Measurements from ENCODE around the gene PLA2G6. TPM values are rescaled to one million over a fixed set of nuclear protein-coding genes. Genes with fewer than 3 reads are reported as not detected.

The PLA2G6 gene
- total and polyA plus RNA-seq, 2 of the 13 experiments (the other 11 are each of a cell fraction or from before 2014, with no cell fraction given): 4.8 to 11.5 TPM

GRCh38 chr22:38228873-38229740, 47.5 kb upstream of the PLA2G6 start (continued):
- TF ChIP-seq BRD4 (CRISPR knock-in tag; IDR thresholded peaks at IDR 0.05) (no peak), FOXP1 (IDR thresholded peaks at IDR 0.05) (no peak), FOXP1 (CRISPR knock-in tag; IDR thresholded peaks at IDR 0.05) (peak; percentile 49; the same call in 1 of the 2 replicates), HOMEZ (CRISPR knock-in tag; IDR thresholded peaks at IDR 0.05; ENCODE audit: low read depth) (no peak), RARA (CRISPR knock-in tag; IDR thresholded peaks at IDR 0.05) (no peak)

DNA sequence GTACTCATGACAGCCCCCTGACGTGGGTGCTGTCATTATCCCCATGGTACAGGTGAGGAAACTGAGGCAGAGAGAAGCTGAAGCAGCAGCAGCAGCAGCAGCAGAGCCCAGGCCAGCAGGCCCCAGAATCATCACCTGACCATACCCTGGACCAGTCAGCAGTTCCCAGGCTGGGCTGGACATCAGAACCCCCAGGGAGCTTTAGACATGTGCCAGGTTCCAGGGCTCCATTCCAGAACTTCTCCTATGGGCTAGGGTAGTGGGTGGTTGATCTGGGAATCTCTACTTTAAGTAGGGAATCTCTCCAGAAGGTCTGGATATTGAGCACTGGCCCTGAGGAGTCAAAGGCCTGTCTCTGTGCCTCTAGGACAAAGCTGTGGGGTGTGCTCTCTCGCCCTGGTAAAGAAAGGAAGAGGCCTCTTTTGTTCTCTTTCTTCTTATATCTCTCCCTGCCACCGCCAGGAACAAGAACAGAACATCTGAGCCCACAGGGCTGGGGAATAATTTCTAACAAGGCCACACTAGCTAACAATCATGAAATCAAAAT, 46.8 kb upstream of the PLA2G6 start:
- in situ Hi-C loops (cut with HindIII; ENCODE audit: extremely low pct_ligation_motif_present, low pct_unique_long_range_greater_than_20kb) (no loop called here), intact Hi-C loops (cut with micrococcal nuclease; ENCODE audit: unreplicated experiment) (no loop called here)
- H3K36me3 ChIP-seq (replicated peaks in 1 of 2; ENCODE audit: control insufficient read depth in 1 of 2, insufficient read depth in 2 of 2, low read length in 2 of 2): peaks cover 11 to 35% of the 10 kb centered on the region in 2 experiments; a peak in 4 of 5 replicates
- H3K4me2 ChIP-seq (ENCODE audit: low read depth, low read length): no peak overlapping the region
- no peaks in the 10 kb centered on the region for H3K9me3 ChIP-seq (ENCODE audit: low read length)
- no peaks in the 10 kb centered on the region for H3K27me3 ChIP-seq (ENCODE audit: control insufficient read depth in 1 of 2, insufficient read depth in 2 of 2, low read length in 2 of 2)
- no peaks in the 10 kb centered on the region for H4K20me1 ChIP-seq (ENCODE audit: insufficient read depth, low read length)
- ATAC-seq (no peak), FAIRE-seq (no peak), DNase-seq (ENCODE audit: low spot score) (no peak)
- 86% methylated on average over 2 of the region's 3 CpGs for WGBS (ENCODE audit: low lambda C conversion rate)
- no peaks in the 10 kb centered on the region for H3K79me2 ChIP-seq (ENCODE audit: insufficient read depth, low read length)
- no peak overlapping the region for H2AFZ ChIP-seq (ENCODE audit: low read length)
- CTCF ChIA-PET (ENCODE audit: low intra/inter-chr PET ratio, low total read pairs): no interaction called here
- POLR2A ChIA-PET: interaction anchor here (1.1 to 2.0 kb wide), 3 partner anchors 10 to 117 kb away, joined by 3 to 11 read pairs (median 5); partner anchors contain the start of genes BAIAP2L2 and MAFF
- H3K27ac ChIP-seq (ENCODE audit: extremely low read length, insufficient read depth, low read length): no peak overlapping the region
- H3K9ac ChIP-seq (ENCODE audit: insufficient read depth, low read depth, low read length): no peak overlapping the region
- H3K4me3 ChIP-seq (replicated peaks in 1 of 3; ENCODE audit: insufficient read depth in 1 of 3, low read depth in 2 of 3, low read length in 3 of 3): no peak overlapping the region
- no TSS peak for BruUV-seq (replicated peaks)
- peaks cover 26% of the 10 kb centered on the region for H3K4me1 ChIP-seq (ENCODE audit: insufficient read depth, low read length)
- TF ChIP-seq ZBTB8A (CRISPR knock-in tag; IDR thresholded peaks at IDR 0.05; ENCODE audit: borderline replicate concordance, low read depth): no peak
- TF ChIP-seq, protein P1, sequence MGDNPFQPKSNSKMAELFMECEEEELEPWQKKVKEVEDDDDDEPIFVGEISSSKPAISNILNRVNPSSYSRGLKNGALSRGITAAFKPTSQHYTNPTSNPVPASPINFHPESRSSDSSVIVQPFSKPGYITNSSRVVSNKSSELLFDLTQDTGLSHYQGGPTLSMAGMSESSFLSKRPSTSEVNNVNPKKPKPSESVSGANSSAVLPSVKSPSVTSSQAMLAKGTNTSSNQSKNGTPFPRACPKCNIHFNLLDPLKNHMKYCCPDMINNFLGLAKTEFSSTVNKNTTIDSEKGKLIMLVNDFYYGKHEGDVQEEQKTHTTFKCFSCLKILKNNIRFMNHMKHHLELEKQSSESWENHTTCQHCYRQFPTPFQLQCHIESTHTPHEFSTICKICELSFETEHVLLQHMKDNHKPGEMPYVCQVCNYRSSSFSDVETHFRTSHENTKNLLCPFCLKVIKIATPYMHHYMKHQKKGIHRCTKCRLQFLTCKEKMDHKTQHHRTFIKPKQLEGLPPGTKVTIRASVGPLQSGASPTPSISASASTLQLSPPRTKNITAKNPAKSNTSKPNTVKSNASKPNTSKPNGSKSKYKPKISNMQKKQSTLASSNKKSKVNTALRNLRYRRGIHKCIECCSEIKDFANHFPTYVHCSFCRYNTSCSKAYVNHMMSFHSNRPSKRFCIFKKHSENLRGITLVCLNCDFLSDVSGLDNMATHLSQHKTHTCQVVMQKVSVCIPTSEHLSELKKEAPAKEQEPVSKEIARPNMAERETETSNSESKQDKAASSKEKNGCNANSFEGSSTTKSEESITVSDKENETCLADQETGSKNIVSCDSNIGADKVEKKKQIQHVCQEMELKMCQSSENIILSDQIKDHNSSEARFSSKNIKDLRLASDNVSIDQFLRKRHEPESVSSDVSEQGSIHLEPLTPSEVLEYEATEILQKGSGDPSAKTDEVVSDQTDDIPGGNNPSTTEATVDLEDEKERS (CRISPR knock-in tag; IDR thresholded peaks at IDR 0.05): no peak
- TF ChIP-seq, protein P2, sequence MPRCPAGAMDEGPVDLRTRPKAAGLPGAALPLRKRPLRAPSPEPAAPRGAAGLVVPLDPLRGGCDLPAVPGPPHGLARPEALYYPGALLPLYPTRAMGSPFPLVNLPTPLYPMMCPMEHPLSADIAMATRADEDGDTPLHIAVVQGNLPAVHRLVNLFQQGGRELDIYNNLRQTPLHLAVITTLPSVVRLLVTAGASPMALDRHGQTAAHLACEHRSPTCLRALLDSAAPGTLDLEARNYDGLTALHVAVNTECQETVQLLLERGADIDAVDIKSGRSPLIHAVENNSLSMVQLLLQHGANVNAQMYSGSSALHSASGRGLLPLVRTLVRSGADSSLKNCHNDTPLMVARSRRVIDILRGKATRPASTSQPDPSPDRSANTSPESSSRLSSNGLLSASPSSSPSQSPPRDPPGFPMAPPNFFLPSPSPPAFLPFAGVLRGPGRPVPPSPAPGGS (CRISPR knock-in tag; IDR thresholded peaks at IDR 0.05): no peak
- TF ChIP-seq, protein P3, sequence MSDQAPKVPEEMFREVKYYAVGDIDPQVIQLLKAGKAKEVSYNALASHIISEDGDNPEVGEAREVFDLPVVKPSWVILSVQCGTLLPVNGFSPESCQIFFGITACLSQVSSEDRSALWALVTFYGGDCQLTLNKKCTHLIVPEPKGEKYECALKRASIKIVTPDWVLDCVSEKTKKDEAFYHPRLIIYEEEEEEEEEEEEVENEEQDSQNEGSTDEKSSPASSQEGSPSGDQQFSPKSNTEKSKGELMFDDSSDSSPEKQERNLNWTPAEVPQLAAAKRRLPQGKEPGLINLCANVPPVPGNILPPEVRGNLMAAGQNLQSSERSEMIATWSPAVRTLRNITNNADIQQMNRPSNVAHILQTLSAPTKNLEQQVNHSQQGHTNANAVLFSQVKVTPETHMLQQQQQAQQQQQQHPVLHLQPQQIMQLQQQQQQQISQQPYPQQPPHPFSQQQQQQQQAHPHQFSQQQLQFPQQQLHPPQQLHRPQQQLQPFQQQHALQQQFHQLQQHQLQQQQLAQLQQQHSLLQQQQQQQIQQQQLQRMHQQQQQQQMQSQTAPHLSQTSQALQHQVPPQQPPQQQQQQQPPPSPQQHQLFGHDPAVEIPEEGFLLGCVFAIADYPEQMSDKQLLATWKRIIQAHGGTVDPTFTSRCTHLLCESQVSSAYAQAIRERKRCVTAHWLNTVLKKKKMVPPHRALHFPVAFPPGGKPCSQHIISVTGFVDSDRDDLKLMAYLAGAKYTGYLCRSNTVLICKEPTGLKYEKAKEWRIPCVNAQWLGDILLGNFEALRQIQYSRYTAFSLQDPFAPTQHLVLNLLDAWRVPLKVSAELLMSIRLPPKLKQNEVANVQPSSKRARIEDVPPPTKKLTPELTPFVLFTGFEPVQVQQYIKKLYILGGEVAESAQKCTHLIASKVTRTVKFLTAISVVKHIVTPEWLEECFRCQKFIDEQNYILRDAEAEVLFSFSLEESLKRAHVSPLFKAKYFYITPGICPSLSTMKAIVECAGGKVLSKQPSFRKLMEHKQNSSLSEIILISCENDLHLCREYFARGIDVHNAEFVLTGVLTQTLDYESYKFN (CRISPR knock-in tag; conservative IDR thresholded peaks at IDR 0.05): no peak
- TF ChIP-seq ZSCAN29 (CRISPR knock-in tag; conservative IDR thresholded peaks at IDR 0.05): no peak
- no peak for TF ChIP-seq YEATS2 (CRISPR knock-in tag; IDR thresholded peaks at IDR 0.05; ENCODE audit: borderline replicate concordance)
- no peak for TF ChIP-seq ZNF263 (CRISPR knock-in tag; IDR thresholded peaks at IDR 0.05)
